ENCODE results near the gene MAP6. TPM values are rescaled to one million over a fixed set of nuclear protein-coding genes. Genes with fewer than 3 reads are reported as not detected.

The MAP6 gene
- total RNA-seq, 6 experiments from 2014 or later: 0.26 to 0.86 (median 0.58) TPM

DNA sequence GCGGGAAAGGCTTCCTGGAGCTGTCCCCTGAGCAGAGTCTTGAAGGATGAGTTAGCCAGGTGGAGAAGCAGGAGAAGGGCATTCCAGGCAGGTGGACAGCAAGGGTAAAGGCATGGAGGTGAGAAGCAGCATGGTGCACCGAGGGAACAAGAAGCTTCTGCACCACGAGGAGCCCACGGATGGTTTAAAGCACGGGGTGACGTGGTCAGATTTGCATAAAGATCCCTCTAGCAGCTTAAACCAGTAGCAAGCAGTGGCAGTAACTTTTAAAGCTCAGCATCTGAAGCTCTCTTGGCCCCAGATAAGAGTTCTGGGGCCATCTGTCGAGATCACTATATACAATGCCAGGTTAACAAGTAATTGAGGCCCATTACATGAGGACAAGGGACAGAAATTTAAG, 69.9 kb downstream of the MAP6 start:
- Histone ChIP-seq H3K27ac (no peak overlapping the region), H3K9me3 (no peaks in the 10 kb centered on the region), H3K4me3 (no peak overlapping the region), H3K27me3 (no peaks in the 10 kb centered on the region), H3K36me3 (no peaks in the 10 kb centered on the region), H3K4me1 (no peaks in the 10 kb centered on the region)
- intact Hi-C loops (cut with DNase I): no loop called here
- no CpG with 5 or more reads among the region's 7 CpGs for WGBS (ENCODE audit: insufficient coverage, low coverage, low lambda C conversion rate, missing lambda C conversion rate)
- TF ChIP-seq CTCF (IDR thresholded peaks at IDR 0.05) (no peak), POLR2A (IDR thresholded peaks at IDR 0.05) (no peak)
- DNase-seq: no peak
- ATAC-seq: no peak

DNA sequence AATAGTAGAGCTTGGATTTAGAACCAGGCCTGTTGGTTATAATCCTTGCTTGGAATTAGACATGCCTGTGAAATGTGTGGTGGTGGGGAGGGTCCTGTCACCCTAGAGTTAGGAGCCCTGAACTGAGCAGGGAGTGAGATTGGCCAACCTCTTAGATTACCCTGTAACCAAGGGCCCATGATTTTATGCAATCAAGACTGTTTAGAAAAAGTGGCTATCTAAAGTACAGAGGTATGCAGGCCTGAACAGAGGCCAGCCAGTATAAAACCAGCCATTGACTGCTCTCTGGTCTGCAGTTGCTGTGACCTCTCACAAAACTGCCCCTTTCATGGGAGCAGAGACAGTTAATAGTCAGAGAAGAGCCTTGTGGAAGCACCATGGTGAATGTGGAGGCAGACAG, 70.6 kb downstream of the MAP6 start:
- Histone ChIP-seq H3K27ac (no peak overlapping the region), H3K9me3 (no peaks in the 10 kb centered on the region), H3K4me1 (no peaks in the 10 kb centered on the region), H3K36me3 (no peaks in the 10 kb centered on the region), H3K27me3 (no peaks in the 10 kb centered on the region), H3K4me3 (no peak overlapping the region)
- intact Hi-C loops (cut with DNase I): no loop called here
- DNase-seq (no peak), ATAC-seq (peak in 2 of 4 donors; percentile 41 to 79)
- TF ChIP-seq POLR2A (IDR thresholded peaks at IDR 0.05) (no peak), CTCF (IDR thresholded peaks at IDR 0.05) (no peak)

DNA sequence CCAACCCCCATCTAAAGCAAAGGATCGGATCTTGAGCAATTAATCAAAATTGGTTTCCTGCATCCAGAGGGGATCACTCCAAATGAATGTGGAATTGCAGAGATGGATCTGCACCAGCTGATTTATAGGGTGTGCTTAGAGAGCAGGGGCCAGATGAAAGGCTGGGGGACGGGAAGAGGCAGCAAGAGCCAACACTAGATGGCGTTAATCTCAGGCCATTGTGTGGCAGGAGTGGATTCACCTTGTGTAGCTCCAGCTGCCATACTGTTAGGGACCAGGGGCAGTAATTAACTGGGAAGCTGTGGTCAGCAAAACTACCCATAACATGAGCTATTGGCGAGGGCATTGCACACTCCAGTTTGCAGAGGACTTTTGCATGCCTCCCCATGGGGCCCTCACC, 71.2 kb downstream of the MAP6 start:
- 17% methylated on average over 1 of the region's 4 CpGs for WGBS (ENCODE audit: insufficient coverage, low coverage, low lambda C conversion rate, missing lambda C conversion rate)
- Histone ChIP-seq H3K9me3 (no peaks in the 10 kb centered on the region), H3K27ac (no peak overlapping the region), H3K36me3 (no peaks in the 10 kb centered on the region), H3K27me3 (no peaks in the 10 kb centered on the region), H3K4me1 (no peaks in the 10 kb centered on the region), H3K4me3 (no peak overlapping the region)
- DNase-seq (no peak), ATAC-seq (peak in 3 of 4 donors; percentile 32 to 50 (median 46))
- TF ChIP-seq POLR2A (IDR thresholded peaks at IDR 0.05) (no peak), CTCF (IDR thresholded peaks at IDR 0.05) (peak in 3 of 4 donors; percentile 16 to 30 (median 29))
- intact Hi-C loops (cut with DNase I): no loop called here

DNA sequence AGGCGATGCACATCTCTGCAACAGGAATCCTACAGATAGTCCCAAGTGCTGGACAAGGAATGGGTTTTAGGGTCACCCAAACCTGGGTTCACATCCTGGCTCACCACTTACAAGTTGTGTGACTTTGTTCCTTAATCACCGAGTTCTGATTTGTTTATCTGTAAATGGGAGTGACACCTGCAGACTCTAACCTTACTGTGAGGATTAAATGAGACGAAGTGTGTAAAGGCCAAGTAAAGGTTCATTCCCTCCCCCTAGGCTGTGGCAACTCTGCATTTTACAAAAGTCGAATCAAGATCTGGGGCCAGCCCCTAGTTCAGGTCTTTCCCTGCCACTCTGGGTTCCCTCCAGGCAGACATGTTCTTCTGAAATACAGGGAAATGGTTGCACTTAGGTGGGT, 71.9 kb downstream of the MAP6 start:
- Histone ChIP-seq H3K4me1 (no peaks in the 10 kb centered on the region), H3K4me3 (no peak overlapping the region), H3K9me3 (no peaks in the 10 kb centered on the region), H3K27me3 (no peaks in the 10 kb centered on the region), H3K36me3 (no peaks in the 10 kb centered on the region), H3K27ac (no peak overlapping the region)
- no peak for TF ChIP-seq POLR2A (IDR thresholded peaks at IDR 0.05)
- TF ChIP-seq CTCF (IDR thresholded peaks at IDR 0.05): no peak
- no peak for ATAC-seq
- intact Hi-C loops (cut with DNase I): no loop called here
- WGBS (ENCODE audit: insufficient coverage, low coverage, low lambda C conversion rate, missing lambda C conversion rate): 94% methylated on average over 2 of the region's 4 CpGs
- no peak for DNase-seq

- ATAC-seq (no peak), DNase-seq (no peak)
- intact Hi-C loops (cut with DNase I): no loop called here
- no peak overlapping the region for H3K4me3 ChIP-seq
- no peaks in the 10 kb centered on the region for H3K36me3 ChIP-seq
- H3K27me3 ChIP-seq: no peaks in the 10 kb centered on the region
- H3K4me1 ChIP-seq: no peaks in the 10 kb centered on the region
- H3K27ac ChIP-seq: no peak overlapping the region
- WGBS (ENCODE audit: insufficient coverage, low coverage, low lambda C conversion rate, missing lambda C conversion rate): 76% methylated on average over 2 of the region's 2 CpGs
- TF ChIP-seq CTCF (IDR thresholded peaks at IDR 0.05) (no peak), POLR2A (IDR thresholded peaks at IDR 0.05) (no peak)
- H3K9me3 ChIP-seq: no peaks in the 10 kb centered on the region
Measured at GRCh38 chr11:75595429-75595828, 73.4 kb downstream of the MAP6 start.

All from right lobe of liver (tissue), 6 donors.